A673 (cell line): ENCODE measurements around the gene CDH18. TPM values are rescaled to one million over a fixed set of nuclear protein-coding genes. Genes with fewer than 3 reads are reported as not detected.
A peak's percentile ranks its signal among the peaks of the same experiment; 100 is the strongest.

Source experiments
- BruUV-seq: library from RNA; stranded (reverse); fragments of 400-500 nt; replicated peaks from 2 replicates; lab custom pipeline; 2021; lab: Mats Ljungman, UMichigan
- CTCF ChIA-PET: fragments of 300-600 bp; sonication (Branson Sonifier 250); formaldehyde crosslinking; loops from one replicate; lab custom pipeline; 2022; ENCODE audit warnings: antibody characterized with exemption; lab: Charles Lee
- POLR2A ChIA-PET: fragments of 300-600 bp; sonication (Branson Sonifier 250); formaldehyde crosslinking; loops from one replicate; lab custom pipeline; 2022; ENCODE audit warnings: antibody characterized with exemption; ENCODE audit not compliant: low non-redundant PET; lab: Charles Lee
- DNase-seq: peaks from one replicate; pipeline ENCODE4 v3.0.0-alpha.2; 2015; ENCODE audit warnings: low spot score
- H3K27ac ChIP-seq: fragments of 200-600 bp; sonication (generic); 2 replicates; pipeline ENCODE4 v1.5.1; 2016; ENCODE audit warnings: mixed run types, low read depth, mild to moderate bottlenecking, mixed read lengths, antibody characterized with exemption, low read length; ENCODE audit not compliant: poor library complexity, severe bottlenecking
- H3K27me3 ChIP-seq: fragments of 200-600 bp; sonication (generic); replicated peaks from 2 replicates; pipeline ENCODE4 v1.6.1; 2017; ENCODE audit warnings: mixed run types, low read depth, mild to moderate bottlenecking, mixed read lengths, antibody characterized with exemption, low read length; ENCODE audit not compliant: insufficient read depth, poor library complexity
- H3K36me3 ChIP-seq: fragments of 200-600 bp; sonication (generic); 2 replicates; pipeline ENCODE4 v1.6.1; 2016; ENCODE audit warnings: mixed run types, mild to moderate bottlenecking, mixed read lengths, antibody characterized with exemption, low read length; ENCODE audit not compliant: insufficient read depth, poor library complexity, severe bottlenecking
- H3K4me1 ChIP-seq: fragments of 200-600 bp; sonication (generic); 2 replicates; pipeline ENCODE4 v1.6.1; 2017; ENCODE audit warnings: mixed run types, mild to moderate bottlenecking, mixed read lengths, antibody characterized with exemption, low read length; ENCODE audit not compliant: insufficient read depth, poor library complexity, severe bottlenecking
- H3K4me3 ChIP-seq: fragments of 200-600 bp; sonication (generic); 2 replicates; pipeline ENCODE4 v1.5.1; 2016; ENCODE audit warnings: low read depth, mixed run types, mild to moderate bottlenecking, mixed read lengths, low read length; ENCODE audit not compliant: poor library complexity, severe bottlenecking
- H3K9me3 ChIP-seq: fragments of 200-600 bp; sonication (generic); 2 replicates; pipeline ENCODE4 v1.6.1; 2016; ENCODE audit warnings: mixed run types, low read depth, mild to moderate bottlenecking, mixed read lengths, antibody characterized with exemption, low read length; ENCODE audit not compliant: poor library complexity, severe bottlenecking
- CTCF ChIP-seq: fragments of 300-800, 200-600 bp; sonication (generic); conservative IDR thresholded peaks from 2 replicates; pipeline ENCODE4 v1.5.1; 2017; ENCODE audit warnings: low read depth, mild to moderate bottlenecking, antibody characterized with exemption, low read length, moderate library complexity, mixed read lengths
- EZH2 ChIP-seq: fragments of 200-600 bp; sonication (generic); IDR thresholded peaks from 2 replicates; pipeline ENCODE4 v1.6.1; 2017; ENCODE audit warnings: borderline replicate concordance, low read depth, mild to moderate bottlenecking, mixed read lengths, antibody characterized with exemption, low read length; ENCODE audit not compliant: poor library complexity, severe bottlenecking
- intact Hi-C: fragments of 100-400 bp; cut with micrococcal nuclease; formaldehyde crosslinking; loops from one replicate; pipeline ENCODE4 v1.10.0; 2022; ENCODE audit not compliant: unreplicated experiment
- total RNA-seq: library from RNA; stranded (reverse); gene quantifications from 2 replicates; pipeline ENCODE4 v1.2.3, GENCODE V29; 2021

CDH18 gene
- total RNA-seq, 1 experiment from 2014 or later = not detected

GRCh38 chr5:19885040-19885824 is 102.8 kb downstream of the CDH18 start:
- BruUV-seq = no TSS peak
- intact Hi-C loops = no loop called here
- no peaks in the 10 kb centered on the region for H3K36me3 ChIP-seq
- H3K27me3 ChIP-seq = no peaks in the 10 kb centered on the region
- H3K9me3 ChIP-seq = no peaks in the 10 kb centered on the region
- no peak for DNase-seq
- no peaks in the 10 kb centered on the region for H3K4me1 ChIP-seq
- H3K4me3 ChIP-seq = no peak overlapping the region
- TF ChIP-seq CTCF (no peak), EZH2 (no peak)
- H3K27ac ChIP-seq = no peak overlapping the region
- ChIA-PET POLR2A (no interaction called here), CTCF (no interaction called here)

- POLR2A ChIA-PET = no interaction called here
- H3K27me3 ChIP-seq = no peaks in the 10 kb centered on the region
- CTCF ChIA-PET = no interaction called here
- H3K36me3 ChIP-seq = no peaks in the 10 kb centered on the region
- no peak overlapping the region for H3K4me3 ChIP-seq
- no peaks in the 10 kb centered on the region for H3K4me1 ChIP-seq
- DNase-seq = peak; percentile 24
- no TSS peak for BruUV-seq
- intact Hi-C loops = no loop called here
- no peaks in the 10 kb centered on the region for H3K9me3 ChIP-seq
- H3K27ac ChIP-seq = no peak overlapping the region
- TF ChIP-seq EZH2 = no peak
- TF ChIP-seq CTCF = no peak
Observed at GRCh38 chr5:19880859-19881436, 107.1 kb downstream of the CDH18 start.

- no peak for DNase-seq
- TF ChIP-seq EZH2 (no peak), CTCF (no peak)
- Histone ChIP-seq H3K4me1 (no peaks in the 10 kb centered on the region), H3K27ac (no peak overlapping the region), H3K4me3 (no peak overlapping the region), H3K9me3 (no peaks in the 10 kb centered on the region), H3K36me3 (no peaks in the 10 kb centered on the region), H3K27me3 (no peaks in the 10 kb centered on the region)
- intact Hi-C loops = no loop called here
- ChIA-PET CTCF (no interaction called here), POLR2A (no interaction called here)
- BruUV-seq = no TSS peak
Observed at GRCh38 chr5:19880458-19880857, 107.5 kb downstream of the CDH18 start.
